ENCODE results near the gene MBD3L5. TPM values are rescaled to one million over a fixed set of nuclear protein-coding genes. Genes with fewer than 3 reads are reported as not detected.

MBD3L5 gene
- total and polyA plus RNA-seq, 7 donors, result not detected

DNA sequence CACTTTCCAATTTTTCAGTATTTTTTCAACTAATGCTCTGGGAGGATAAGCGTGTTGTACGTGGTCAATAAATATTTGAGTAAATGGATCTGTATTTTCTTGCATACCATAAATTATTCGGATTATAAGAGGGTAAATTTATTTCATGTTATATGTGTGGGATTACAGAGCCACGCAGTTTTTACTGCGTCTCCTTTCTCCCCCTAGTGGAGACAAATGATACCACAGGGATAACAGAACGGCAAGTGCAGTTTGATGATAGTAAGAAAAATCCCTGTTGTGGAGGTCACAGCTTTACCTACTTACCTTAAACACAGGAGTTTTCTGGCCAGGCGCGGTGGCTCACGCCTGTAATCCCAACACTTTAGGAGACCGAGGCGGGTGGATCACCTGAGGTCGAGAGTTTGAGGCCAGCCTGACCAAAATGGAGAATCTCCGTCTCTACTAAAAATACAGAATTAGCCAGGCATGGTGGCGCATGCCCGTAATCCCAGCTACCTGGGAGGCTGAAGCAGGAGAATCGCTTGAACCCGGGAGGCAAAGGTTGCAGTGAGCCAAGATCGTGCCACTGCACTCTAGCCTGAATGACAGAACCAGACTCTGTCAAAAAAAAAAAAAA, 26.0 kb upstream of the MBD3L5 start:
- intact Hi-C loops (cut with DNase I), result no loop called here
- DNase-seq, result no peak
- WGBS, 2 donors, result 58 to 60% methylated on average over 18 of the region's 18 CpGs
- H3K4me3 ChIP-seq, result no peak overlapping the region
- no peaks in the 10 kb centered on the region for H3K9me3 ChIP-seq
- no peaks in the 10 kb centered on the region for H3K4me1 ChIP-seq
- no peaks in the 10 kb centered on the region for H3K36me3 ChIP-seq
- TF ChIP-seq, protein P1, sequence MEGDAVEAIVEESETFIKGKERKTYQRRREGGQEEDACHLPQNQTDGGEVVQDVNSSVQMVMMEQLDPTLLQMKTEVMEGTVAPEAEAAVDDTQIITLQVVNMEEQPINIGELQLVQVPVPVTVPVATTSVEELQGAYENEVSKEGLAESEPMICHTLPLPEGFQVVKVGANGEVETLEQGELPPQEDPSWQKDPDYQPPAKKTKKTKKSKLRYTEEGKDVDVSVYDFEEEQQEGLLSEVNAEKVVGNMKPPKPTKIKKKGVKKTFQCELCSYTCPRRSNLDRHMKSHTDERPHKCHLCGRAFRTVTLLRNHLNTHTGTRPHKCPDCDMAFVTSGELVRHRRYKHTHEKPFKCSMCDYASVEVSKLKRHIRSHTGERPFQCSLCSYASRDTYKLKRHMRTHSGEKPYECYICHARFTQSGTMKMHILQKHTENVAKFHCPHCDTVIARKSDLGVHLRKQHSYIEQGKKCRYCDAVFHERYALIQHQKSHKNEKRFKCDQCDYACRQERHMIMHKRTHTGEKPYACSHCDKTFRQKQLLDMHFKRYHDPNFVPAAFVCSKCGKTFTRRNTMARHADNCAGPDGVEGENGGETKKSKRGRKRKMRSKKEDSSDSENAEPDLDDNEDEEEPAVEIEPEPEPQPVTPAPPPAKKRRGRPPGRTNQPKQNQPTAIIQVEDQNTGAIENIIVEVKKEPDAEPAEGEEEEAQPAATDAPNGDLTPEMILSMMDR (IDR thresholded peaks at IDR 0.05), result no peak
- no peak for TF ChIP-seq EP300 (IDR thresholded peaks at IDR 0.05)
- TF ChIP-seq POLR2AphosphoS5 (IDR thresholded peaks at IDR 0.05), result no peak
- TF ChIP-seq POLR2A (IDR thresholded peaks at IDR 0.05), result no peak
- H3K27ac ChIP-seq, result no peak overlapping the region
- peaks cover 0 to 6% (median 0%) of the 10 kb centered on the region in 3 donors for H3K27me3 ChIP-seq

DNA sequence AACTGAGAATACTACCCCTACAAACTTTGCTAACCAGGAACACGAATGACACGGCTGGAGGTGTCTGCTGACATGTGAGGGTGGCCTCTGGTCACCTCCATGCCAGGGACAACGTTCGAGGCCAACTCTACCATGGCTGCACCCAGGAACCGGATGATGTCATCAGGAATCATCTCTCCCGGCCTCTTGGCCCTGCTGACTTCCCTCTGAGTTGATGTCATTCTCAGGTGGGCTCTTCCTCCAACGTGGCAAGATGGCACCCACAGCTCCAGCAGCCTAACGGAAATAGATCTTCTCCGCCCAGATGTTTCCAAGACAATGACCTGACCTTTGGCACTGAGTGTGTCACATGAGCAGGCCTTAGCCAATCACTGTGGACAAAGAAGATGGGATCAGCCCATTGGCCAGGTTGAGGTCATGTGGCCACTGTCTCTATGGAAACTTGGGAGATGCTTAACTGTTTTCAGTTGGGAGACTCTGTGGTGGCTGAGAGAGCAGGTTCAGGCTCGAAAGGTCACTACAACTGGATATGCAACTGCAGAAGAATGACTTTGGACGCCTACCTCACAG, 24.2 kb upstream of the MBD3L5 start:
- DNase-seq, result no peak
- no peak overlapping the region for H3K4me3 ChIP-seq
- intact Hi-C loops (cut with DNase I), result no loop called here
- WGBS, 2 donors, result 78 to 88% methylated on average over 11 of the region's 11 CpGs
- H3K27me3 ChIP-seq, result peaks cover 0 to 6% (median 0%) of the 10 kb centered on the region in 3 donors
- TF ChIP-seq, protein P1 (IDR thresholded peaks at IDR 0.05), result no peak
- TF ChIP-seq EP300 (IDR thresholded peaks at IDR 0.05), result no peak
- TF ChIP-seq POLR2AphosphoS5 (IDR thresholded peaks at IDR 0.05), result no peak
- TF ChIP-seq POLR2A (IDR thresholded peaks at IDR 0.05), result no peak
- H3K27ac ChIP-seq, result no peak overlapping the region
- no peaks in the 10 kb centered on the region for H3K36me3 ChIP-seq
- no peaks in the 10 kb centered on the region for H3K9me3 ChIP-seq
- H3K4me1 ChIP-seq, result no peaks in the 10 kb centered on the region

DNA sequence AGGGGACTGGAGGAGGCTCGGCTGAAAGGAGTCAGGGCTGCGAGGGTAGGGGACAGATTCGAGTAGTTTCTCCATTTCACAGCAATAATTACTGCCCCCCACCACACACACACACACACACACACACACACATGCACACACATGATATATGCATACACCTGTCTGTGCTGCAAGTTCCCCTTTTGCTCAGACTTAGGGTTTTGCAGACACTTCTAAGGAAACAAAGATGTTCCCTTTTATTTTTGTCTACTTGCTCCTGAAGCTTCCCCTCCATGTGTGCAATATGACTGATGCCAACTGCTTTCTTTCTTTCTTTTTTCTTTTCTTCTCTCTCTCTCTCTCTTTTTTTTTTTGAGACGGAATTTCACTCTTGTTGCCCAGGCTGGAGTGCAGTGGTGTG, 22.5 kb upstream of the MBD3L5 start:
- H3K4me3 ChIP-seq, result no peak overlapping the region
- intact Hi-C loops (cut with DNase I), result no loop called here
- no peak overlapping the region for H3K27ac ChIP-seq
- WGBS, 2 donors, result 58 to 61% methylated on average over 4 of the region's 4 CpGs
- no peak for TF ChIP-seq POLR2A (IDR thresholded peaks at IDR 0.05)
- TF ChIP-seq EP300 (IDR thresholded peaks at IDR 0.05), result no peak
- no peak for TF ChIP-seq POLR2AphosphoS5 (IDR thresholded peaks at IDR 0.05)
- TF ChIP-seq, protein P1 (IDR thresholded peaks at IDR 0.05), result no peak
- H3K36me3 ChIP-seq, result no peaks in the 10 kb centered on the region
- no peaks in the 10 kb centered on the region for H3K27me3 ChIP-seq
- H3K9me3 ChIP-seq, result no peaks in the 10 kb centered on the region
- H3K4me1 ChIP-seq, result no peaks in the 10 kb centered on the region
- DNase-seq, result no peak

DNA sequence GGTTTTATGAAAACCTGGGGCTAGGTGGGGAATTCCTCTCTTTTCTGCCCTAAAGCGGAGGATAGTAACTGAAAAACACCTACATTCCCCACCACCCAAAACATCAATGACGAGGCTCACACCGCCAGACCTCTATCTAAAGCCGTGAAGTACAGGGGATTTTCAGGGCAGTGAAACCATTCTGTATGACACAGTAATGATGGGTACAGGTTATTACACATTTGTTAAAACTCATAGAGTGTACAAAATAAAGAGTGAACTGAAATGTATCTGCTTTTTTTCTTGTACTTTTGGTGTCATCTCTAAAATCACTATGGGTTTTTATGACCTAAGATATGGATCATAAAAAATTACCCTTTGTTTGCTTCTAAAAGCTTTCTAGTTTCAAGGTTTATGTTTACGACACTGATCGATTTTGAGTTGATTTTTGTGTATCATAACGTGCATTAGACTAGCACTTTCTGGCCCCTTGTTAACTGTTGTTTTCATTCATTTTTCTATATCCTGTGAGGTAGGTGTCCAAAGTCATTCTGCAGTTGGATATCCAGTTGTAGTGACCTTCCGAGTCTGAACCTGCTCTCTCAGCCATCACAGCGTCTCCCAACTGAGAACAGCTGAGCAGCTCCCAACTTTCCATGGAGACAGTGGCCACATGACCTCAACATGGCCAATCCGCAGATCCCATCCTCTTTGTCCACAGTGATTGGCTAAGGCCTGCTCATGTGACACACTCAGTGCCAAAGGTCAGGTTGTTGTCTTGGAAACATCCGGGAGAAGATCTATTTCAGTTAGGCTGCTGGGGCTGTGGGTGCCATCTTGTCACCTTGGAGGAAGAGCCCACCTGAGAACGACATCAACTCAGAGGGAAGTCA, 19.4 kb upstream of the MBD3L5 start:
- no peak for TF ChIP-seq POLR2A (IDR thresholded peaks at IDR 0.05)
- no peak for TF ChIP-seq POLR2AphosphoS5 (IDR thresholded peaks at IDR 0.05)
- no peak for TF ChIP-seq EP300 (IDR thresholded peaks at IDR 0.05)
- TF ChIP-seq, protein P1 (IDR thresholded peaks at IDR 0.05), result no peak
- no peak for DNase-seq
- WGBS, 2 donors, result 58 to 80% methylated on average over 12 of the region's 12 CpGs
- intact Hi-C loops (cut with DNase I), result no loop called here
- Histone ChIP-seq H3K4me3 (no peak overlapping the region), H3K4me1 (no peaks in the 10 kb centered on the region), H3K27me3 (no peaks in the 10 kb centered on the region), H3K36me3 (no peaks in the 10 kb centered on the region), H3K27ac (no peak overlapping the region), H3K9me3 (no peaks in the 10 kb centered on the region)
